Stimulated activated CD8-positive, alpha-beta memory T cell treated with anti-CD3 and anti-CD28 coated beads, Interleukin-12 subunit alpha, Interleukin-12 subunit beta, amount 100 ng/mL, for 24 hours (primary cell): Measurements from ENCODE around the gene PFDN6.
A peak's percentile ranks its signal among the peaks of the same experiment; 100 is the strongest.
"Not testable (repeated sequence)": the region's sequence is repeated elsewhere in the genome, so short reads cannot be mapped to it uniquely, and the experiment has no call there.

Experiments used
- DNase-seq: peaks from one replicate; pipeline ENCODE4 v3.0.0-alpha.2; 2020; ENCODE audit errors: extremely low read depth

PFDN6 gene

GRCh38 chr6:33288921-33289783, at the start of gene PFDN6, which contains the start of gene WDR46:
TSS of gene PFDN6 (plus strand) at chr6:33289601. CDS start at chr6:33289857, 256 bp downstream.
TSS of gene WDR46 (minus strand) at chr6:33289239. CDS start at chr6:33289170, 69 bp downstream.
- DNase-seq = peak; percentile 67

- DNase-seq = no peak
Observed at GRCh38 chr6:33241968-33242367, 47.4 kb upstream of the PFDN6 start.

- DNase-seq = no peak
Observed at GRCh38 chr6:33243476-33243875, 45.9 kb upstream of the PFDN6 start.

GRCh38 chr6:33247977-33248642, 41.3 kb upstream of the PFDN6 start:
- DNase-seq = peak; percentile 78

GRCh38 chr6:33248643-33248931, 40.8 kb upstream of the PFDN6 start:
- DNase-seq = no peak

GRCh38 chr6:33248932-33249731, 40.3 kb upstream of the PFDN6 start:
- DNase-seq = peak; percentile 84

- no peak for DNase-seq
Observed at GRCh38 chr6:33249732-33250630, 39.4 kb upstream of the PFDN6 start.

- DNase-seq = no peak
Observed at GRCh38 chr6:33250731-33251130, 38.7 kb upstream of the PFDN6 start.

GRCh38 chr6:33251395-33252012, 37.9 kb upstream of the PFDN6 start:
- no peak for DNase-seq

GRCh38 chr6:33252759-33253158, 36.6 kb upstream of the PFDN6 start:
- no peak for DNase-seq

- no peak for DNase-seq
Observed at GRCh38 chr6:33254591-33254990, 34.8 kb upstream of the PFDN6 start.

- no peak for DNase-seq
Observed at GRCh38 chr6:33259032-33259431, 30.4 kb upstream of the PFDN6 start.

- DNase-seq = not testable (repeated sequence)
Observed at GRCh38 chr6:33262490-33262889, 26.9 kb upstream of the PFDN6 start.

- no peak for DNase-seq
Observed at GRCh38 chr6:33264015-33264414, 25.4 kb upstream of the PFDN6 start.

GRCh38 chr6:33271117-33271467, 18.3 kb upstream of the PFDN6 start:
- DNase-seq = no peak

GRCh38 chr6:33271468-33272274, 17.7 kb upstream of the PFDN6 start, which contains the start of the genes RPS18 and VPS52:
TSS of gene RPS18 (plus strand) at chr6:33272075. CDS start at chr6:33272120, 45 bp downstream.
TSS of gene VPS52 (minus strand) at chr6:33271876. CDS start at chr6:33271675, 201 bp downstream.
- DNase-seq = peak; percentile 72

- no peak for DNase-seq
Observed at GRCh38 chr6:33272275-33273128, 16.9 kb upstream of the PFDN6 start.

GRCh38 chr6:33273129-33273923, 16.1 kb upstream of the PFDN6 start:
- DNase-seq = no peak
